K562 (cell line): ENCODE measurements around the gene ZFYVE16.

Experiments used
- ADNP ChIP-seq: fragments of 200-800 bp; sonication (Bioruptor generic); IDR thresholded peaks from 2 replicates; pipeline ENCODE4 v1.6.1; 2016; ENCODE audit warnings: missing genetic modification characterization, missing compliant biosample characterization
- EP300 ChIP-seq: IDR thresholded peaks from 2 replicates; pipeline ENCODE4 v1.6.1; 2012; ENCODE audit warnings: low read length, improper control_type of control experiment
- GATAD2A ChIP-seq: fragments of 450-650 bp; IDR thresholded peaks from 2 replicates; pipeline ENCODE4 v1.6.1; 2017
- MYNN ChIP-seq, 2 experiments: sonication (generic); formaldehyde crosslinking in 1 of 2; IDR thresholded peaks; 2 replicates each; pipeline versions ENCODE4 v1.5.0 to v1.6.1; 2016 to 2020; ENCODE audit warnings: antibody characterized with exemption in 1 of 2, missing genetic modification reagents in 1 of 2
- NR3C1 ChIP-seq: sonication (generic); formaldehyde crosslinking; IDR thresholded peaks from 2 replicates; pipeline ENCODE4 v1.8.1; 2022; ENCODE audit warnings: missing genetic modification reagents
- SUPT5H ChIP-seq: fragments of 450-650 bp; IDR thresholded peaks from 2 replicates; pipeline ENCODE4 v1.6.1; 2016
- TSC22D4 ChIP-seq: fragments of 450-650 bp; IDR thresholded peaks from 2 replicates; pipeline ENCODE4 v1.6.1; 2016; ENCODE audit warnings: missing genetic modification characterization, missing biosample characterization, control low read depth
- ZNF695 ChIP-seq: fragments of 450-650 bp; formaldehyde crosslinking; IDR thresholded peaks from 2 replicates; pipeline ENCODE4 v1.4.0; 2020; ENCODE audit warnings: mild to moderate bottlenecking, moderate library complexity
- TF ChIP-seq, protein P1 (sequence below), 3 experiments: IDR thresholded peaks in 2 of 3; conservative IDR thresholded peaks in 1 of 3; 2 replicates each; pipeline ENCODE4 v1.5.1; 2011 to 2012; ENCODE audit warnings: low read length in 3 of 3, mild to moderate bottlenecking in 3 of 3, control low read depth in 2 of 3, improper control_type of control experiment in 1 of 3, inconsistent platforms in 1 of 3, low read depth in 1 of 3, mixed read lengths in 1 of 3, moderate library complexity in 1 of 3; ENCODE audit not compliant: insufficient read depth in 2 of 3
- TF ChIP-seq, protein P2 (sequence below): fragments of 450-650 bp; IDR thresholded peaks from 2 replicates; pipeline ENCODE4 v1.6.1; 2016
- TF ChIP-seq, protein P3 (sequence below): sonication (generic); formaldehyde crosslinking; IDR thresholded peaks from 2 replicates; pipeline ENCODE4 v1.8.1; 2022; ENCODE audit warnings: missing genetic modification reagents
- TF ChIP-seq, protein P4 (sequence below): sonication (generic); formaldehyde crosslinking; IDR thresholded peaks from 2 replicates; pipeline ENCODE4 v1.9.0; 2022; ENCODE audit warnings: mild to moderate bottlenecking, missing genetic modification reagents
- TF ChIP-seq, protein P5 (sequence below): fragments of 450-650 bp; IDR thresholded peaks from 2 replicates; pipeline ENCODE4 v1.6.1; 2016; ENCODE audit warnings: antibody characterized with exemption
- TF ChIP-seq, protein P6 (sequence below): fragments of 450-650 bp; IDR thresholded peaks from 2 replicates; pipeline ENCODE4 v1.6.1; 2016; ENCODE audit warnings: mild to moderate bottlenecking, moderate library complexity

DNA sequence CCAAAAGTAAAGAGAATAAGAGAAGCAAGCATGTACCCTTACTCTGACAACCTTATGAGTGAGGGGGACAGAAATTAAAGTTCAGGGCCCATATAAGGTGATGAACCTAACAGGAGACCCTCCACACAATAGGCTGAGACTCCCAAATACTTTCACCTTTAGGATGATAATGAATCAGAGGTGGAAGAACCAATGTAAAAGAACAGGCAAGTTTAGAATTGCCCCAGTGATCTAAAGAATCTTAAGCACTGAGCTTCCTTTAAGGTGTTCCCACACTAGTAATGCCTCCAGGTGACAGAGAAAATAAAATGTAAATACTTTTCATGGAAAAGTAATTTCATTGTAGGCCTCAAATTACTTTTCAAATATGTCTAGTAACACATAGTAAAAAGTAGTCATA, 71.8 kb downstream of the ZFYVE16 start:
- no peak for TF ChIP-seq MYNN (IDR thresholded peaks at IDR 0.05)
- TF ChIP-seq MYNN (CRISPR knock-in tag; IDR thresholded peaks at IDR 0.05) = no peak
- TF ChIP-seq, protein P1, sequence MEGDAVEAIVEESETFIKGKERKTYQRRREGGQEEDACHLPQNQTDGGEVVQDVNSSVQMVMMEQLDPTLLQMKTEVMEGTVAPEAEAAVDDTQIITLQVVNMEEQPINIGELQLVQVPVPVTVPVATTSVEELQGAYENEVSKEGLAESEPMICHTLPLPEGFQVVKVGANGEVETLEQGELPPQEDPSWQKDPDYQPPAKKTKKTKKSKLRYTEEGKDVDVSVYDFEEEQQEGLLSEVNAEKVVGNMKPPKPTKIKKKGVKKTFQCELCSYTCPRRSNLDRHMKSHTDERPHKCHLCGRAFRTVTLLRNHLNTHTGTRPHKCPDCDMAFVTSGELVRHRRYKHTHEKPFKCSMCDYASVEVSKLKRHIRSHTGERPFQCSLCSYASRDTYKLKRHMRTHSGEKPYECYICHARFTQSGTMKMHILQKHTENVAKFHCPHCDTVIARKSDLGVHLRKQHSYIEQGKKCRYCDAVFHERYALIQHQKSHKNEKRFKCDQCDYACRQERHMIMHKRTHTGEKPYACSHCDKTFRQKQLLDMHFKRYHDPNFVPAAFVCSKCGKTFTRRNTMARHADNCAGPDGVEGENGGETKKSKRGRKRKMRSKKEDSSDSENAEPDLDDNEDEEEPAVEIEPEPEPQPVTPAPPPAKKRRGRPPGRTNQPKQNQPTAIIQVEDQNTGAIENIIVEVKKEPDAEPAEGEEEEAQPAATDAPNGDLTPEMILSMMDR (IDR thresholded peaks at IDR 0.05 in 2 of 3, conservative IDR thresholded peaks at IDR 0.05 in 1 of 3; ENCODE audit: insufficient read depth in 2 of 3, low read depth in 1 of 3, low read length in 3 of 3) = no peak
- no peak for TF ChIP-seq GATAD2A
- TF ChIP-seq, protein P2, sequence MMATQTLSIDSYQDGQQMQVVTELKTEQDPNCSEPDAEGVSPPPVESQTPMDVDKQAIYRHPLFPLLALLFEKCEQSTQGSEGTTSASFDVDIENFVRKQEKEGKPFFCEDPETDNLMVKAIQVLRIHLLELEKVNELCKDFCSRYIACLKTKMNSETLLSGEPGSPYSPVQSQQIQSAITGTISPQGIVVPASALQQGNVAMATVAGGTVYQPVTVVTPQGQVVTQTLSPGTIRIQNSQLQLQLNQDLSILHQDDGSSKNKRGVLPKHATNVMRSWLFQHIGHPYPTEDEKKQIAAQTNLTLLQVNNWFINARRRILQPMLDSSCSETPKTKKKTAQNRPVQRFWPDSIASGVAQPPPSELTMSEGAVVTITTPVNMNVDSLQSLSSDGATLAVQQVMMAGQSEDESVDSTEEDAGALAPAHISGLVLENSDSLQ = no peak
- TF ChIP-seq, protein P3, sequence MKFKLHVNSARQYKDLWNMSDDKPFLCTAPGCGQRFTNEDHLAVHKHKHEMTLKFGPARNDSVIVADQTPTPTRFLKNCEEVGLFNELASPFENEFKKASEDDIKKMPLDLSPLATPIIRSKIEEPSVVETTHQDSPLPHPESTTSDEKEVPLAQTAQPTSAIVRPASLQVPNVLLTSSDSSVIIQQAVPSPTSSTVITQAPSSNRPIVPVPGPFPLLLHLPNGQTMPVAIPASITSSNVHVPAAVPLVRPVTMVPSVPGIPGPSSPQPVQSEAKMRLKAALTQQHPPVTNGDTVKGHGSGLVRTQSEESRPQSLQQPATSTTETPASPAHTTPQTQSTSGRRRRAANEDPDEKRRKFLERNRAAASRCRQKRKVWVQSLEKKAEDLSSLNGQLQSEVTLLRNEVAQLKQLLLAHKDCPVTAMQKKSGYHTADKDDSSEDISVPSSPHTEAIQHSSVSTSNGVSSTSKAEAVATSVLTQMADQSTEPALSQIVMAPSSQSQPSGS (CRISPR knock-in tag) = no peak
- TF ChIP-seq TSC22D4 = no peak
- TF ChIP-seq, protein P4, sequence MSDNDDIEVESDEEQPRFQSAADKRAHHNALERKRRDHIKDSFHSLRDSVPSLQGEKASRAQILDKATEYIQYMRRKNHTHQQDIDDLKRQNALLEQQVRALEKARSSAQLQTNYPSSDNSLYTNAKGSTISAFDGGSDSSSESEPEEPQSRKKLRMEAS (CRISPR knock-in tag) = no peak
- TF ChIP-seq, protein P5, sequence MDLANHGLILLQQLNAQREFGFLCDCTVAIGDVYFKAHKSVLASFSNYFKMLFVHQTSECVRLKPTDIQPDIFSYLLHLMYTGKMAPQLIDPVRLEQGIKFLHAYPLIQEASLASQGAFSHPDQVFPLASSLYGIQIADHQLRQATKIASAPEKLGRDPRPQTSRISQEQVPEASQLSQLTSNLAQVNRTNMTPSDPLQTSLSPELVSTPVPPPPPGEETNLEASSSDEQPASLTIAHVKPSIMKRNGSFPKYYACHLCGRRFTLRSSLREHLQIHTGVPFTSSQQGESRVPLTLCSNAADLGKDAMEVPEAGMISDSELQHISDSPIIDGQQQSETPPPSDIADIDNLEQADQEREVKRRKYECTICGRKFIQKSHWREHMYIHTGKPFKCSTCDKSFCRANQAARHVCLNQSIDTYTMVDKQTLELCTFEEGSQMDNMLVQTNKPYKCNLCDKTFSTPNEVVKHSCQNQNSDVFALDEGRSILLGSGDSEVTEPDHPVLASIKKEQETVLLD = no peak
- no peak for TF ChIP-seq SUPT5H
- no peak for TF ChIP-seq NR3C1
- TF ChIP-seq, protein P6, sequence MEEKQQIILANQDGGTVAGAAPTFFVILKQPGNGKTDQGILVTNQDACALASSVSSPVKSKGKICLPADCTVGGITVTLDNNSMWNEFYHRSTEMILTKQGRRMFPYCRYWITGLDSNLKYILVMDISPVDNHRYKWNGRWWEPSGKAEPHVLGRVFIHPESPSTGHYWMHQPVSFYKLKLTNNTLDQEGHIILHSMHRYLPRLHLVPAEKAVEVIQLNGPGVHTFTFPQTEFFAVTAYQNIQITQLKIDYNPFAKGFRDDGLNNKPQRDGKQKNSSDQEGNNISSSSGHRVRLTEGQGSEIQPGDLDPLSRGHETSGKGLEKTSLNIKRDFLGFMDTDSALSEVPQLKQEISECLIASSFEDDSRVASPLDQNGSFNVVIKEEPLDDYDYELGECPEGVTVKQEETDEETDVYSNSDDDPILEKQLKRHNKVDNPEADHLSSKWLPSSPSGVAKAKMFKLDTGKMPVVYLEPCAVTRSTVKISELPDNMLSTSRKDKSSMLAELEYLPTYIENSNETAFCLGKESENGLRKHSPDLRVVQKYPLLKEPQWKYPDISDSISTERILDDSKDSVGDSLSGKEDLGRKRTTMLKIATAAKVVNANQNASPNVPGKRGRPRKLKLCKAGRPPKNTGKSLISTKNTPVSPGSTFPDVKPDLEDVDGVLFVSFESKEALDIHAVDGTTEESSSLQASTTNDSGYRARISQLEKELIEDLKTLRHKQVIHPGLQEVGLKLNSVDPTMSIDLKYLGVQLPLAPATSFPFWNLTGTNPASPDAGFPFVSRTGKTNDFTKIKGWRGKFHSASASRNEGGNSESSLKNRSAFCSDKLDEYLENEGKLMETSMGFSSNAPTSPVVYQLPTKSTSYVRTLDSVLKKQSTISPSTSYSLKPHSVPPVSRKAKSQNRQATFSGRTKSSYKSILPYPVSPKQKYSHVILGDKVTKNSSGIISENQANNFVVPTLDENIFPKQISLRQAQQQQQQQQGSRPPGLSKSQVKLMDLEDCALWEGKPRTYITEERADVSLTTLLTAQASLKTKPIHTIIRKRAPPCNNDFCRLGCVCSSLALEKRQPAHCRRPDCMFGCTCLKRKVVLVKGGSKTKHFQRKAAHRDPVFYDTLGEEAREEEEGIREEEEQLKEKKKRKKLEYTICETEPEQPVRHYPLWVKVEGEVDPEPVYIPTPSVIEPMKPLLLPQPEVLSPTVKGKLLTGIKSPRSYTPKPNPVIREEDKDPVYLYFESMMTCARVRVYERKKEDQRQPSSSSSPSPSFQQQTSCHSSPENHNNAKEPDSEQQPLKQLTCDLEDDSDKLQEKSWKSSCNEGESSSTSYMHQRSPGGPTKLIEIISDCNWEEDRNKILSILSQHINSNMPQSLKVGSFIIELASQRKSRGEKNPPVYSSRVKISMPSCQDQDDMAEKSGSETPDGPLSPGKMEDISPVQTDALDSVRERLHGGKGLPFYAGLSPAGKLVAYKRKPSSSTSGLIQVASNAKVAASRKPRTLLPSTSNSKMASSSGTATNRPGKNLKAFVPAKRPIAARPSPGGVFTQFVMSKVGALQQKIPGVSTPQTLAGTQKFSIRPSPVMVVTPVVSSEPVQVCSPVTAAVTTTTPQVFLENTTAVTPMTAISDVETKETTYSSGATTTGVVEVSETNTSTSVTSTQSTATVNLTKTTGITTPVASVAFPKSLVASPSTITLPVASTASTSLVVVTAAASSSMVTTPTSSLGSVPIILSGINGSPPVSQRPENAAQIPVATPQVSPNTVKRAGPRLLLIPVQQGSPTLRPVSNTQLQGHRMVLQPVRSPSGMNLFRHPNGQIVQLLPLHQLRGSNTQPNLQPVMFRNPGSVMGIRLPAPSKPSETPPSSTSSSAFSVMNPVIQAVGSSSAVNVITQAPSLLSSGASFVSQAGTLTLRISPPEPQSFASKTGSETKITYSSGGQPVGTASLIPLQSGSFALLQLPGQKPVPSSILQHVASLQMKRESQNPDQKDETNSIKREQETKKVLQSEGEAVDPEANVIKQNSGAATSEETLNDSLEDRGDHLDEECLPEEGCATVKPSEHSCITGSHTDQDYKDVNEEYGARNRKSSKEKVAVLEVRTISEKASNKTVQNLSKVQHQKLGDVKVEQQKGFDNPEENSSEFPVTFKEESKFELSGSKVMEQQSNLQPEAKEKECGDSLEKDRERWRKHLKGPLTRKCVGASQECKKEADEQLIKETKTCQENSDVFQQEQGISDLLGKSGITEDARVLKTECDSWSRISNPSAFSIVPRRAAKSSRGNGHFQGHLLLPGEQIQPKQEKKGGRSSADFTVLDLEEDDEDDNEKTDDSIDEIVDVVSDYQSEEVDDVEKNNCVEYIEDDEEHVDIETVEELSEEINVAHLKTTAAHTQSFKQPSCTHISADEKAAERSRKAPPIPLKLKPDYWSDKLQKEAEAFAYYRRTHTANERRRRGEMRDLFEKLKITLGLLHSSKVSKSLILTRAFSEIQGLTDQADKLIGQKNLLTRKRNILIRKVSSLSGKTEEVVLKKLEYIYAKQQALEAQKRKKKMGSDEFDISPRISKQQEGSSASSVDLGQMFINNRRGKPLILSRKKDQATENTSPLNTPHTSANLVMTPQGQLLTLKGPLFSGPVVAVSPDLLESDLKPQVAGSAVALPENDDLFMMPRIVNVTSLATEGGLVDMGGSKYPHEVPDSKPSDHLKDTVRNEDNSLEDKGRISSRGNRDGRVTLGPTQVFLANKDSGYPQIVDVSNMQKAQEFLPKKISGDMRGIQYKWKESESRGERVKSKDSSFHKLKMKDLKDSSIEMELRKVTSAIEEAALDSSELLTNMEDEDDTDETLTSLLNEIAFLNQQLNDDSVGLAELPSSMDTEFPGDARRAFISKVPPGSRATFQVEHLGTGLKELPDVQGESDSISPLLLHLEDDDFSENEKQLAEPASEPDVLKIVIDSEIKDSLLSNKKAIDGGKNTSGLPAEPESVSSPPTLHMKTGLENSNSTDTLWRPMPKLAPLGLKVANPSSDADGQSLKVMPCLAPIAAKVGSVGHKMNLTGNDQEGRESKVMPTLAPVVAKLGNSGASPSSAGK = no peak
- TF ChIP-seq ADNP = no peak
- TF ChIP-seq EP300 = no peak
- no peak for TF ChIP-seq ZNF695 (CRISPR knock-in tag)
